T-helper 2 cell (primary cell): ENCODE results near the gene OBP2A.
A peak's percentile ranks its signal among the peaks of the same experiment; 100 is the strongest.

ENCODE experiments used
- DNase-seq, 5 experiments: peaks; one replicate each; pipeline versions ENCODE4 v3.0.0 to v3.0.0-alpha.2; 2012 to 2022

OBP2A gene

DNA sequence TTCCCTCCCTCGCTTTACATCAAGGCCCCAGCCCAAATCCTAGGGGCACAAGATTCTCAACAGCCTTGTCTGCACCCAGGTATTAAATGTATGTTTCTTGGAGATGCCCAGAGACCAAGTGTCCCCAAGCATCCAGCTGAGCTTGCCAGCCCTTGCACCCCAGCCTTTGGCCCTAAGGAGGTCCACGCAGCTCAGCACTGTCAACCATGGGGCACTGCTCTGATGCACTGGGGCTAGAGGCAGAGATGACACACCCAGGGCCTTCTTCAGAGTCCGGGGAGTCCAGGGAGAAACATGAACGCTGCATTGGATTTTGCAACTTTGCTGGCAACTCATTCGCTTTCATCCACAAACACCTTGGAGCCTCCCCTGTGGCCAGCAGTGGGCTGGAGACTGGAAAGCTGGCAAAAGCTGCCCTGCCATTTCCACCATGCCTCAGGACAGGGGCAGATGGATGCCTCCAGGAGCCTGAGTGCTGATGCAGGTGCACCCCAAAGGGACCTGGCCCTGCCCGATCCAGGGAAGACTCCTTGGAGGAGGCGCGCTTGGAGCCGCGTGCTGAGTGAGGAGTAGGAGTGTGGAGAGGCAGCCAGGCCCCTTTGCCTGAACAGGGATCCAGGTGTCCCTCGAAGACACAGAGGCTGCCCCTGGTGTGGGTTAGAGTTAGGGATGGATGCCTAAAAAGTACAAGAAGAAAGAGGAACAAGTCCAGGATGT, 34.9 kb downstream of the OBP2A start:
- DNase-seq: no peak

DNA sequence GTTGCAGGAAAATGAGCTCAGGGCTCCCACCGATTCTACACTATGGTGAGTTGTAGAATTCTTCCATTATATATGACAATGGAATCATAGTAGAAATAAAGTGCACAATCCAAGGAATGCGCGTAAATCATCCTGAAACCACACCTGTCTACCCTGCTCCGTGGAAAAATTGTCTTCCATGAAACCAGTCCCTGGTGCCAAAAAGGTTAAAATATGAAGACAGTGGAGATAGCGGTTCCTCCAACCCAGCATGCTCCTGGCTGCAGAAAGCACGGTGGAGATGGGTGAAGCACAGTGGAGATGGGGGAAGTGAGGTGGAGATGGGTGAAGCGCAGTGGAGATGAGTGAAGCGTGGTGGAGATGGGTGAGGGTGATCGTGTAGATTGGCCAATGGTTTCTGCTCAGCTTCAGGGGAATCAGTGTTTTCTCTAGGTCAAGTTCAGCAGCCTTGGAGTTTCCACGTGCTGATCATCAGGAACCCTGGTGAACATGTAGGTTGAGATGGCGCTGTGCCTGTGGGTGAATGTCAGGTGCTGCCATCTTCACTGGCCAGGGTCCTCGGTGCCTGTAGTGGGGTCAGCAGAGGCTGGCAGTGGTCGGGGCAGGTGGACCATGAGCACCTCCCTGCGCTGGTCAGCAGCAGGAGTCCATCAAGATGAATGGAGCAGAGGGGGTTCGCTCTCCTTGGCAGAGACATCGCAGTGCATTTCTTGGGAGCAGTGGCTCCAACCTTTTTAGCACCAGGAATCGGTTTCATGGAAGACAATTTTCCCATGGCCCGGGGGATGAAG, 35.9 kb downstream of the OBP2A start:
- no peak for DNase-seq

DNA sequence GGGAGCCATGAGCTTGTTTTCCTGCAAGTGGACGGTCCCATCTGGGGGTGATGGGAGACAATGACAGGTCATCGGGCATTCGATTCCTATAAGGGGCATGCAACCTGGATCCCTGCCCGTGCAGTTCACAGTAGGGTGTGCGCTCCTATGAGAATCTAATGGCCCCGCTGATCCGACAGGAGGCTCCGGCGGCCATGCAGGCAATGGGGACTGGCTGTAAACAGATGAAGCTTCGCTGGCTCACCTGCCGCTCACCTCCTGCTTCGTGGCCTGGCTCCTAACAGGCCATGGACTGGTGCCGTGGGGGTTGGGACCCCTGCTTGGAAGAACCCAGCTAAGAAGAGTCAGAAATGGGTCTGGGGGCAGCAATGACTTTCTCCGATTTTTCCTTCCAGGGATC, 36.6 kb downstream of the OBP2A start:
- DNase-seq: no peak

DNA sequence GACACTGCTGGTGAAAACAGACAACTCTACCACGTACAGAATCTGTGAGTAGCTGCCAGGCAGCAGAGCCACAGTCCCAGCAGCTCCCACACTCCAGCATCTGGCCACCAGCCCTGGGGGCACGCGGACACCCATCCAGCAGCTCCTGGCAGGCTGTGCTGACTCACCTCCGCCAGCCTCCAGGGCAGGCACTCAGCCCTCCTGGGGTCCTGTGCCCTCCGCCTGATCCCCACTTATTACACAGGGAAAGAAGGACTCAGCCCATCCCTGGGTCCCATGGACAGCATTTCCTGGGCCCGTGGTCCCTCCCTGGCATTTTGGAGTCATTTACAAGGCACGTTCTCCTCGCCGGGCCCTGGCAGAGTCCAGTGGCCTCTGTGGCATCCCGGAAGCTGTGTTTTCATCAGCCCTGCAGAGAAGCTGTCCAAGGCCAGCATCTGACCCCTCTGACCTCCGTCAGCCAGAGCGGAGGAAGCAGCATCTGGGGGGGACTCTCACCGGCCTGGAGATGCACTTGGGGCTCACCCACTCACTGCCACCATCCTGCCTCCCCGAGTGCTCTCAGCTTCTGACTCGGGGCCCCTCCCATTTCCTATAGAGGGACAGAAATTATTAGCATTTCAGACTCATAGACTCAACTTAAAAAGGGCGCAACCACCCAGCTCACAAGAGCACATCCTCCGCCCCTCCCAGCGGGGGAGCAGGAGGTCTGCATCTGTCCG, 37.2 kb downstream of the OBP2A start:
- DNase-seq: no peak

DNA sequence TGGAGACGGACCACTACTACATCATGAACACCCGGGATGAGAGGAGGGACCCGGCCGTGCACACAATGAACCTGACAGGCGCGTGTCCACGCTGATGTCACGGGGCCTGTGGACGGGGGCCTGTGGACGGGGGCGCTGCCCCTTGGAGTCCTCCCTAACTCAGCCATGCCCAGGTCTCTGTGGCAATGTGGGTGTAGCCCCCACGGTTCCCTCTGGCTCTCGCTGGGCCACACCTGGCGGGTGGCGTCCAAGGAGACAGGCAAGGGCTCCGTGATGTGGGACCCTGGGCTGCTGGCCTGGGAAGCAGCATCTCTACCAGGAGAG, 37.7 kb downstream of the OBP2A start:
- DNase-seq: no peak

DNA sequence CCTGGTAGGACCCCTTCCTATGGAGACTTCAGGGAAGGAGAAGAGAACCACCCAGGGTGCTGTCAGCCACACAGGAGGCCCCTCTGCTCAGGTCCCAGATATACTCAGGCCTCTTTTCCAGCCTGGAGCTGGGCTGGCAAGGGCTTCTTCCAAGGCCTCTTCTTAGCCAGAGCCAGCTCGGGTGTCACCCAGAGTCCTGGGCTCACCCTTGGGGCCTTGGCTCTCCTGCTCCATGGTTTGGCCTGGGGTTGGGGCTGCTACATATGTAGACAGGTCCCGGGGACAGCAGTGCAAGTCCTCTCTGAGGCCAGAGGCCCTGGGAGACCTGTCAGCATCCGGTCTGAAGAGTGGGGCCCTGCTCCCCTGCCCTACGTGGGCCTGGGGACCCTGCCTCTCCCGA, 38.4 kb downstream of the OBP2A start:
- no peak for DNase-seq

DNA sequence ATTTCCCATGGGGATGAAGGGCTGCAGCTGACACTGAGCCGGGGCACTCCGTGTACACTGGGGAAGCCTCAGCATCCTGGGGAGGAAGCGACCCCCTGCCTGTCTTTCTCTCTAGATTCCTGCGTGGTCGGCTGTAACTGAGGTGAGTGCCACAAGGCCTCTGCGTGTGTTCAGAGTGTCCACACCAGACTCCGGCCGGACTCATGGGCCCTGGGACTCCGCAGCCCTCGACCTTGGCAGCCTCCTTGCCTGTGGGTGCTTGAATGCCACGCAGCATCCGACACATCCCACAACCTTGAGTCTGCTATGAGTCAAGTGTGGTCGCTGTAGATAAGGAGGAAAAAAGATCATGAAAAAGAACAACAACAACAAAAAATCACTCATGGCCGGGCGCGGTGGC, 39.0 kb downstream of the OBP2A start:
- DNase-seq: no peak

DNA sequence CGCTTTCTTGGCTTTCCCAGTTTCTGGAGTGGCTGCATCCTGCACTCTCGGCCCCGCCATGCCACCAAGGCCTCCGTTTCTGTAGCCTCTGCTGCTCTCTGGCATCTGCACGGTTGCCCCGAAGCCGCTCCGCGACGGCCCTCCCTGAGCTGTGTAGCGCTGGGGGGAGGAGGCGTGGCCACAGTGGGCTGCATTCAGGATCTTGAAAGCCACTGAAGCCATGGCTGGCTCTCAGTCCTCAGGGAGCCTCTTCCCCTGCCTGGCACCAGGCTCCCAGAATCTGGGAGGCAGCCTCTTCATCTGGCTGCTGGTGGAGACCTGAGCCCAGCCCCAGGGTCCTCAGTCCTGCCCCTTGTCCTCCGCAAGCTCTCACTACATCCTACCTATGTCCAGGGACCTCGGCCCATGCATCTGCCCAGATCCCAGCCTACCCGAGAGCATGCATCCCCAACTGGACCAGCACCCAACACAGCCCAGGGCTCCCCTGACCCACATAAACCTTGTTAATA, 40.7 kb downstream of the OBP2A start:
- no peak for DNase-seq

DNA sequence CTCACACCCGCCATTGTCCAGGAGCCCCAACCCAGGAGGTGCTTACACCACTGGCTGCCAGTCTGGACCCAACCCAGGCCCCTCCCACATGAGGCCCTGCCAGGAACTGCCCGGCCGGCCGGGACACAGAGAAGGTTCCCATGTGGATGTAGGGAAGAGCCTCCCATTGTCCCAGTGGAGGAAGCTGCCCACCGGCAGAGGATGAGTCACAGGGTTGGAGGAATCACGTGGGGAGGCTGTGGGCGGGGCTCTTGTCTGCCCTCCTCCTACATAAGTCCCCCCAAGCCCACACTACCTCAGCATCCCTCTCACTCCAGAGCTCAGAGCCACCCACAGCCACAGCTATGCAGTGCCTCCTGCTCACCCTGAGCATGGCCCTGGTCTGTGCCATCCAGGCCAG, 41.7 kb downstream of the OBP2A start:
- no peak for DNase-seq

DNA sequence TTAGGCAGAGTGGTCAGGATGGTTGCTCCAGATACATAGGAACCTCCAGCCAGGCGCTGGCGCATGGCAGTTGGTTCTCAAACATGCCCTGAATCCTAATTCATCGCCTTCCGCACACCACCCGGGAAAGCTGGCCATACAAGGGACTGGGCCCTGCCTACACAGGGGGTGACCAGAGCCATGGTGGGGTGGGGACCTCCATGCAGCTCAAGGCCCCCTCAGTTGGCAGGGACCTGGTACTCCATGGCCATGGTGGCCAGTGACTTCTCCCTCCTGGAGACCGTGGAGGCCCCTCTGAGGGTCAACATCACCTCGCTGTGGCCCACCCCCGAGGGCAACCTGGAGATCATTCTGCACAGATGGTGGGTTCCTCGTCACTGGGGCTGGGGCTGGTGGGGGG, 42.4 kb downstream of the OBP2A start:
- DNase-seq: no peak

DNA sequence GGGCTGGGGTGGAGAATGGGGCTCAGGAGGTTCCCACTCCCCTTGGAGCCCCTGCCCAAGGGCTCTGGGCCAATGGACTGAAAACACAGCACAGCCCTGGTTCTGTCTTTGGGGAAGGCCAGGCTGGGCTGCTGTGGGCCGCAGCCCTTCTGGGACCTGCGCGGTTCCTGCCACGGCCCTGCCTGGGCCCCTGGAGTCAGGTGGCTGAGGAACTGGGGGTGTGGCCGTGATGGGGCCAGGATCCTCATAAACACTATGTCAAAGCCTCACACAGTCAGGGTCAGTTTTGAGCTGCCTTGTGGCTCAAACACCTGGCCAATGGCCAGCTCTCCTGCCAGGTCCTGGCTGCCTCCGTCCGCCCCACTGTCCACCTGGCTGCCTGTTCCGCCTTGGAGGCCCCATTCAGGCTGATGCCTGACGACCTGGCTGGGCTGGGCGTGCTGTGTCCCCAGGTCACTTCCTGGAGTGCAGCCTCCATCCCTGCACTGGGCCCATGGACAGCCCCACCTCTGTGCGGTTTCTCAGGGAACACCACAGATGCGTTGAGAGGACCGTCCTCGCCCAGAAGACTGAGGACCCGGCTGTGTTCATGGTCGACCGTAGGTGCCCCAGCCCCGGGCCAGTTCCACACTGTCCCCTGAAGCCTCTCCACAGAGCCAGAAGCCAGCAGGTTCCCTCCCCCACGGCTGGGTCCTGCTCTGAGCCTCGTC, 43.1 kb downstream of the OBP2A start:
- DNase-seq: no peak

DNA sequence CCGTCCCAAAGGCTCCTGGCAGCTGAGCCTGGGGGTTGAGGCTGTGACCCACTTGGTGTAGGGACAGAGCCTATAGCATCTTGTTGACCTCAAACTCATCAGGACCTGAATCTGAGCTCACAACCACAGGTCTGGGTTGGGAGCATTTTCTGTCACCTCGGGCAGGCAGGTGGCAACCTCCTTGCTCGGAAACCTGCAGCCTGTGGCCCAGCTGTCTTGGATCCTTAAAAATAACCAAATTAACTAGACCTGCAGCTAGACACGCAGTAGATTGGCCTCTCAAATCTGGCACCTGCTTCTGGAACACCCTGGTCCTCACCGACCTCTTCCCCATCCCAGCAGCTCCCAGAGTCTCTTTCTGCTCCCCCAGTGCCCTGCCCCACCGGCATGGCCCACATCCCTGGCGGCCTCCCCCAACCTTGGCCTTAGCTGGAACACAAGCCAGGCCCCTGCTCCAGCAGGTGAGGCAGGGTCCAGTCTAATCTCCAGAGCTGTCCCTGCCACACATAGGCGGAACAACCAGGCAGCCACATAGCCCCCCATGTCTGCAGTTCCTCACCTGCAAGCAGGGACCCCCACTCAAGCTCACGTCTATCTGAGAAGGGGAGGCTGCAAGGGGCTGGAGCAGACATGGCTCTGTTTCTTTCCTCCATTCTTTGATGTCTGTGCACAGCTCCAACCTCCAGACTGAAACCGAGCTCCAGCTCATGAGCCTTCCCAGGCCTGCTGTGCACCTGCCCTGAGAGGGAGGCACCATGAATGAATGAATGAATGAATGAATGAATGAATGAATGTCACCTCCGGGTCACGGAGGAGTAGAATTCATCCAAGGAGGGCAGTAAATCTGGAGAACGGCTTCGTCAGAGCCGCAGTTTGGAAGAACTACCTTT, 43.9 kb downstream of the OBP2A start:
- DNase-seq: no peak

DNA sequence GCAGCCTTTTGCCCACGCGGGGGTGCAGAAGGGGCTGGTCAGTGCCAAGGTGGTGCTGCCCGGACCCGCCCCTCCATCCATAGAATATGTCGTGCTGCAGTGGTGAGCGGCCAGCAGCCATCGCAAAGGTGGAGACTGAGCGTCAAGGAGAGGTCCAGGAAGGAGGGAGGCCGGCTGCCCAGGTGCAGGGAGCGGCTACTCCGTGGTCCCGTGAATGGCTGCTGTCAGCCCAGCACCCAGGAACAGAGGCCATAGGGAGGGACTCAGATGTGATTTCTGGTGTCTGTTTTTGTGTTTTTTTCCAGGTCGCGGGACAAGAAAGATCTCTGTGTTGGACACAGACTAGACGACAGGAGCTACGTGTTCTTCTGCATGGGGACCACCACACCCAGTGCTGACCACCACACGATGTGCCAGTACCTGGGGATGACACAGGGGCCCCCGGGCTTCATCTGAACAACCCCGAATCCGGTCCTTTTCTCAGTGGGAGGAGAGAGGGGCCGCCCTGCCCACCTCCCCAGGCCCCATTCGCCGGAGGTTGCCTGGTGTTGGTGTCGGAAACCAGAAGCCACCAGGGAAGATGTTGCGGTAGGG, 44.7 kb downstream of the OBP2A start:
- DNase-seq: no peak

DNA sequence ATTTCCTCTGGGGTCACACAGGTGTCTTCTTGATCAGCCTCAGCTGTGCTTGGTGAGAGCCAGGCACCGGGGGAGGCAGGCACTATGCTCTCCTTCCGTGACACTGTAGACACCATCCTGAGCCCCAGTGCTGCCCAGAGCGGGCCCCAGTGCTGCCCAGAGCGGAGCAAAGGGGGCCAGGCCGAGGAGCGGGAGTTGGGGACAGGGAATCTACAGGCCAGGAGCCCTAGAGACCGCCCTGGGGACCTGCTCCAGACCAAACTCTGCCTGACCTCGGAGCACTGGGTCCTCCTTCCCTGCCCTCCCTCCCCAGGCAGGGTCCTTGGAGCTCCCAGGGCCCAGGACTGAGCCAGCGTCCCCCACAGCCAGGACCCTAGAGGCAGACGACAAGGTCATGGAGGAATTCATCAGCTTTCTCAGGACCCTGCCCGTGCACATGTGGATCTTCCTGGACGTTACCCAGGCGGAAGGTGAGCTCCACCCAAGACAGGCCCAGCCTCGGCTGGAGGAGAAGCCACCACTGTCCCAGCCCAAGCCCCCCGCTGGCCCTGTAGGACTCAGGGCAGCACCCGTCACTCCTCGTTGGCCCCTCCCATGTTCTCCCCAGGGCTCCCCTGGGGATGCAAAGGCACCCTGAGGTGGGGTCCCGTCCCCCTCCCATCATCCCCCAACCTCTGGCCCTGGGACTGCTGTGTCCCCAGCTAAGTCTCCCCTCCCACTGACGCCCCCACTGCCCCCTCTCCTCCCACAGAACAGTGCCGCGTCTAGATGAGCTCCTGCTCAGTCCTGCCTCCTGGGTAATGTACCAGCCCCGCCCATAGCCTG, 45.8 kb downstream of the OBP2A start:
- DNase-seq: no peak

DNA sequence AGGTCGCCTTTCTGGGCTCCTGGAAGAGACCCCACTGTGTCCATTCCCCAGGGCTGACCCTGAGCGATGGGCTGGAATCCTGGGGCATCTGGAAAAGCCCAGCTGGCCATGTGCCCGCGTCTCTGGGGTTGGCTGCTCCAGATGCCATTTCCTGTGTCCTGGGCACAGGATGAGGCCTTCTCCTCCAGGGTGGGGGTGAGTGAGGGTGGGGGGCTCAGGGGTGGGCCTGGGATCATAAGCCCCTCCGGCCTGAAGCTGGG, 46.3 kb downstream of the OBP2A start:
- peak in 1 of 5 experiments; percentile 1 for DNase-seq

DNA sequence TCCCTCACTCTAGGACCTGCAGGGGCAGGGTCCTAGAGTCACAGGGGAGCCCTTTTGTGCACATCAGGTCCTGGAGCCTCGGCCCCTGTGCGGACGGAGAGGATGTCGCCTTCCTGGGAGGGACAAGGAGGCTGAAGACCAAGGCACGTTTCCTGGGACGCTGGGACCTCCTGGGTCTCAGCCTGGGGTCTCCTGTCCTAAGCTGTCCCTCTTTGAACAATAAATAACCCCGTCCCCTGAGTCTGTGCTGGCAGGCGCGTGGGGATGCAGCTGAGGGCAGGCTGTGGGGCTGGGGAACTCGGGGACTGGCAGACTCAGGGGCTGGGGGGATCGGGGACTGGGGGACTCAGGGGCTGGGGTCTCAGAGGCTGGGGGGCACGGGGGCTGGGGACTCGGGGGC, 46.7 kb downstream of the OBP2A start:
- DNase-seq: no peak

DNA sequence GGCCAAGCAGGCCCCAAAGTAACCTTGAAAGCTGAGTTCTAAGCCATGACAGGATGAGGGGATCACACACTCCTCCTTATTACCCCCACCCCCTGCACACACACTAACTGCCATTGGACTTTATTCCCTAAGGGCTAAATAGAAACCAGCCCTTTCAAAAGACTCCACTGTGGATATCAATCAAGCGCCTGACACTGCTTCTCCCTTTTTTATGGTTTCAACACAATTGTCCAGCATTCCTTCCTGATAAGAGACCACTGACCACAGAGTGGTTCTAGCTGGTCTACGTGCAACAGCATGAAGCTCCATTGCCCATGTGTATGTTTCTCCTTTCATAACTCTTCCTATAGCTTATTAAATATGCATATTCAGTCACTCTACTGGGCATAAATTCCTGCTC, 50.3 kb downstream of the OBP2A start:
- DNase-seq: no peak
